IPS-NIHi7 (cell line): ENCODE measurements around the gene NUDT19.
"Not testable (repeated sequence)": the region's sequence is repeated elsewhere in the genome, so short reads cannot be mapped to it uniquely, and the experiment has no call there.

Experiments used
- DNase-seq: peaks from one replicate; pipeline ENCODE4 v3.0.0; 2012; ENCODE audit warnings: mixed read lengths; ENCODE audit errors: extremely low spot score

NUDT19 gene

GRCh38 chr19:32691291-32691951, at the start of gene NUDT19:
TSS of gene NUDT19 (plus strand) at chr19:32691821. CDS start at chr19:32691961, 140 bp downstream.
- DNase-seq = peak; percentile 65

DNA sequence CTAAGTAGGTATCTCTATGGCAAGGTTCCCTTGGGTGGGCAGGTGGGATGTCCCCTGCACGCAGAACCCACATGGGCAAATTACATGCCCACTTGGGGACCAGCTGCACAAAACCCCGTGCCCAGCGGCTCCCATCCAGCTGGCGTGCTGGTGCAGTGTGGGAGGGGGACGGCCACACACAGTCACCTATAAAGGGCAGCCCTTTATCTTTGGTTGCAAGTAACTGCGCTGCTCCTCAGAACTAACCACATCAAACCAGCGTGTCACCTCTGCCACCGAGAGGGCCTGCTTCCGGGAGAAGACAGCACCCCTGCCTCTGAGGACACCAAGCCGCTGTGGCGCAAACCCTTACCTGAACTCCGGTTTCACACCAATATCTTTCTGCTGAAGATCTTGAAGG, 48.9 kb upstream of the NUDT19 start:
- DNase-seq = no peak

- DNase-seq = no peak
Observed at GRCh38 chr19:32646556-32646955, 45.1 kb upstream of the NUDT19 start.

- DNase-seq = no peak
Observed at GRCh38 chr19:32647361-32647760, 44.3 kb upstream of the NUDT19 start.

DNA sequence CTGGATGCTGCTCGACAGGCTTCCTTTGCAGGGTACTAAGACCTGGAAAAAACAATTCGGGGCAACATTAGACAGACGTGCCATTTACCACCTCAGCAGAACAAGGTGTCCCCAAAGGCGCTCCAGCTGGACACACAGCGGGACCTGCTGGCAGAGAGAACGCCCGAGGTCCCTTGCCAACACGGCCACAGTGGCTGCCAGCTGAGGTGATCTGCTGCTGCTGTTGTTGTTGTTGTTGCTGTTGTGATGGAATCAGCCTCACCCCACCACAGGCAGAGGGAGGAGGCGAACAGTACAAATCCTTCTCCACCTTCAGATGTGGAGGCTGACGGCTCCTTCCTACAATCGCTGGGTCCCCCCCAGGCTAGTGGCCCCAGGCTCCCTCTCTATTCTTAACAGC, 41.9 kb upstream of the NUDT19 start:
- DNase-seq = no peak

DNA sequence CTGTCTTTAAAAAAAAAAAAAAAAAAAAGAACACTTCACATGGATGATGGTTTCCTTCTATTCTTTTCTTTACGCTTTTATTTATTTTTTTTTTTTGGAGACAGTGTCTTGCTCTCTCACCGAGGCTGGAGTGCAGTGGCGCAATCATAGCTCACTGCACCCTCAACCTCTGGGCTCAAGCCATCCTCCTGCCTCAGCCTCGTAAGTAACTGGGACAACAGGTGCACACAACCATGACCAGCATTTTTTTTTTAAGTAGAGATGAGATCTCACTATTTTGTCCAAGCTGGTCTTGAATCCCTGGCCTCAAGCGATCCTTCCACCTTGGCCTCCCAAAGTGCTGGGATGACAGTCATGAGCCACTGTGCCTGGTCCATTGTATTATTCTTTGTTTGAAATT, 41.0 kb upstream of the NUDT19 start:
- no peak for DNase-seq

DNA sequence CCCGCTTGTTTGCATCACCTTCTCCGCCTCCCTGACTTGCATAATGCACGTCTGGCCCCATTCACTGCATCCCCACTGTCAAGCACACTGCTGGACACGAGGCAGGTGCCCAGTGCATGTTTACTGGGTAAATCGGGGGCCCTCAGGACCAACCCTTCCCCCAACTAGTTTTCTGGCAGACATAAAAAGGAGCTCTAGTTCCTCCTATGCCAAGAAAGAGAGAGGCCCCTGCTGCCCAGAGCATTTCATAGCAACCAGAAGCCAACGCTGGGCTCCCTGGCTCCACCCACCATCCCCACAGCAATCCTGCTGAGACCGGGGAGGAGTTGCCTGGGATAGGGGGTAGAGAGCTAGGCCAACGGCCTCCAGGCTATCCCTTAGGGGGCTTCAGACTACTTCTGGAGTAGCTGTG, 39.9 kb upstream of the NUDT19 start:
- DNase-seq = peak; percentile 94

- not testable (repeated sequence) for DNase-seq
Observed at GRCh38 chr19:32652331-32652730, 39.3 kb upstream of the NUDT19 start.

DNA sequence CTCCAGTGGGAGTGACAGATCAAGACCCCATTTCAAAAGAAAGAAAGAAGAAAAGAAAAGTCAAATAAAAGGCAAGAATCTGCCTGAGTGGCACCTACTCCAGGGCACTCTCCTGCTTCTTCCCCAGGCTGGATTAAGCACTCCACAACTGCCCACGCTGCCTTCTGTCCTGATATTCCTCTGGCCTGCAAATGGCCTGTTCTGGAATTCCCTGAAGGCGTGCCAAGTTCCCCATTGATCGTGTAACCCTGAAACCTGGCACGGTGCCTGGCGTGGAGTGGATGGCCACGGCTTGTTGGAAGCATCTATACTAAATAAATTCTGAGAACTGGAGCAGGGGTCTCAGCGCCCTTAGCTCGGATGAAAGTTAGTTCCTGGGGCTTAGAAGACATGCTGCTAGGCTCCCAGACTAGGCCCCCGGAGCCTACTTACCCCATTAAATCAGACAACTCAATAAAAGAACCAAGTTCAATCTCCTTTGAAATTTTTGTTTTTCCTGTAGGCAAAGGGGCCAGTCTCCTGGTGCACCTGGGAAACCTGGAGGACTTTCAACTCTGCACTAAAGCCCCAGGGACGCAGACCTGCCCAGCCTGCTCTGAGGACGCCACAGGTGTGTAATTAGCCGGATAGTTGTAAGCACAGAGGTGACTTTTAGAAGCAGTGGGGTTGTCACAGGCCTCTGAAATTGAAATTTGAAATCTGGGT, 38.6 kb upstream of the NUDT19 start:
- no peak for DNase-seq

DNA sequence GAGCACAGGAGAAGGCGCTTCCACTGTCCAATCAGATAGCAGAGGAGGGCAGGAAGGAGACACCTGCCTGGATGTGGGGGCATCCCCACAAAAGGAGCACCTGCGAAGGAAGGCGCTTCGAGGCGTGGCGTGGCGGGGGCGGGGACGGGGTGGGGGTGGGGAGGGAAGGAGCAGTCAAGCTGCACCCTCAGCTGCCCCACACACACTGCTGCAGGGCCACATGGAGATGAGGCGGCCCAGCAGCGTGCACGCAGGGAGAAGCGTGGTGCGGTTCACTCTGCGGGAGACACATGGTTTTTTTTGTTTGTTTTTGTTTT, 38.1 kb upstream of the NUDT19 start:
- DNase-seq = no peak

- not testable (repeated sequence) for DNase-seq
Observed at GRCh38 chr19:32656379-32656778, 35.2 kb upstream of the NUDT19 start.

GRCh38 chr19:32658075-32658474, 33.5 kb upstream of the NUDT19 start:
- DNase-seq = no peak

- no peak for DNase-seq
Observed at GRCh38 chr19:32658527-32658926, 33.1 kb upstream of the NUDT19 start.

GRCh38 chr19:32661318-32661717, 30.3 kb upstream of the NUDT19 start:
- no peak for DNase-seq

- DNase-seq = no peak
Observed at GRCh38 chr19:32662186-32662585, 29.4 kb upstream of the NUDT19 start.

DNA sequence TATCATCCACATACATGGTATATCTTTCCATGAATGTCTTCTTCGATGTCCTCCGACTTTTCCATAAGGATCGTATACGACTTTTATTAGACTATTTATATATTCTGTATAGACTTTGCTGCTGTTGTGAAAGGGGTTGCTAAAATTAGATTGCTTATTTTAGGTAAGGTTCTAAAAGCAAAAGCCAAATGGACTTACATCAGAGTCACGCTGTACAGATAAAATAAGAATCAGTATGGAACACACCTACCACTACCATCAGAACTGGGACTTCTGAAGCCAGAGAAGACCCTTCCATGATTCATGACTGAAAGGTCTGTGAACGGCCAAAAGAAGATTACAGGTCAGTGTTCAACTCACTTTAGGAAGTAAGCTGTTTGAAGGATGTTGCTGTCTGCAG, 25.5 kb upstream of the NUDT19 start:
- DNase-seq = no peak

DNA sequence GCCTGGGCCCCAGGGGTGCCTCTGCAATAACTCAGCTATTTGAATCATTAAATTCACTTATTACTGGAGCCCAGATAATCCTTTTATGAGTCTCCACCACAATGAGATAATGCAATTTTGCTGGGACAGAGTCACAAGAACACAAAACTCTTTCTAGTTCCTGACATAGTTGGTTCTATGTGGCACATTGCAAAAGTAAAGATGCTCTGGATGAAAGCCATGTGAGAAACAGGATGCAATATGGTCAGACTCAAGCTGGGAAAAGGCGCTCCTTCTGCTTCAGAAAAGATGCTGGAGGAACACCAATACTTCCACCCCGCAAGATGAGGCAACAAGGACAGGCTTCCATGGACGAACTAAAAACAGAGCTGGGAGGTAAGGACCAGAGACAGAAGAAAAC, 22.3 kb upstream of the NUDT19 start:
- DNase-seq = no peak

GRCh38 chr19:32671883-32672593, 19.6 kb upstream of the NUDT19 start:
- no peak for DNase-seq

GRCh38 chr19:32672841-32673240, 18.8 kb upstream of the NUDT19 start:
- DNase-seq = no peak

- no peak for DNase-seq
Observed at GRCh38 chr19:32673573-32673972, 18.0 kb upstream of the NUDT19 start.

GRCh38 chr19:32674153-32674930, 17.3 kb upstream of the NUDT19 start:
- no peak for DNase-seq
